HG02885 (cell line): ENCODE results near the gene PAIP2.
"Not testable (repeated sequence)": the region's sequence is repeated elsewhere in the genome, so short reads cannot be mapped to it uniquely, and the experiment has no call there.

ENCODE experiments used
- ATAC-seq: cut with Tn5 transposase; IDR thresholded peaks from one replicate; pipeline ENCODE4 v1.9.1; 2021; ENCODE audit warnings: mild to moderate bottlenecking; ENCODE audit not compliant: unreplicated experiment, poor library complexity

Gene PAIP2

DNA sequence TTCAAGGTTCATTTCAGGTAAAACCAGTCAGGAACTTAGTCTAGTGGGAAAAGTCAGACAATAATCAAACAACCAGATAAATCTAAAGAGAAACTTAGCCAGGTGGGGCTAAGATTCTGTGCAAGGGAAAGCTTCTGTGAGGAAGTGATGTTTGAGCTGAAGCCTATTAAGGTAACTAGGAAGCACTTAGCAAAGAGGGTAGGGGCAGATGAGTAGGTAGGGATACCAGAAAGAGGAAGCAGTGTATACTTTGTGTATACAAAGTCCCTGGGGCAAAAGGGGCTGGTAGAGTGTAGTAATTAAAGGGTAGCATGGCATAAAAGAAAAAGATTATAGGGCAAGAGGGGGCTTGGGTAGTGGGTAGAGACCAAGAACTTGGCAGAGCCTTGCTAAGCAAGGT is 65.9 kb downstream of the PAIP2 start:
- ATAC-seq, result no peak

DNA sequence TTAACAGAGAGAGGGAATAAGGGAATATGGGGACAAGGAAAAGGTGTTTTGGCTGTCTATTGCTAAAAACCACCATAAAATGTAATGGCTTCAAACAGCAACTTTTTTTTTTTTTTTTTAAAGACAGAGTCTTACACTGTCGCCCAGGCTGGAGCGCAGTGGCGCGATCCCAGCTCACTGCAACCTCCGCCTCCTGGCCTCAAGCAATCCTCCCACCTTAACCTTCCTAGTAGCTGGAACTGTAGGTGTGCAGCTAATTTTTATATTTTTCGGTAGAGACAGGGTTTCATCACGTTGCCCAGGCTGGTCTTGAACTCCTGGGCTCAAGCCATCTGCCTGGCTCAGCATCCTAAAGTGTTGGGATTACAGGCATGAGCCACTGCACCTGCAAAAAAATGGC is 66.5 kb downstream of the PAIP2 start:
- no peak for ATAC-seq

DNA sequence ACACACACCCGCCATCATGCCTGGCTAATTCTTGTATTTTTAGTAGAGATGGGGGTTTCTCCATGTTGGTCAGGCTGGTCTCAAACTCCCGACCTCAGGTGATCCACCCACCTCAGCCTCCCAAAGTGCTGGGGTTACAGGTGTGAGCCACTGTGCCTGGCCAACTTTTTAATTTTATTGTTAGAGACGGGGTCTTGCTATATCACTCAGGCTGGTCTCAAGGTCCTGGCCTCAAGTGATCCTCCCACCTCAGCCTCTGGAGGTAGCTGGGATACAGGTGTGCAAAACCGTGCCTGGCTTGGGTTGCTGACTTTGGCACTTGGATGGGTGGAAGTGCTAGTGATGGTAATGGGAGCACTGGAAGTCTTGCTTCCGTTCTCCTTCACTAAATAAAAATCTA is 67.5 kb downstream of the PAIP2 start:
- ATAC-seq, result not testable (repeated sequence)

DNA sequence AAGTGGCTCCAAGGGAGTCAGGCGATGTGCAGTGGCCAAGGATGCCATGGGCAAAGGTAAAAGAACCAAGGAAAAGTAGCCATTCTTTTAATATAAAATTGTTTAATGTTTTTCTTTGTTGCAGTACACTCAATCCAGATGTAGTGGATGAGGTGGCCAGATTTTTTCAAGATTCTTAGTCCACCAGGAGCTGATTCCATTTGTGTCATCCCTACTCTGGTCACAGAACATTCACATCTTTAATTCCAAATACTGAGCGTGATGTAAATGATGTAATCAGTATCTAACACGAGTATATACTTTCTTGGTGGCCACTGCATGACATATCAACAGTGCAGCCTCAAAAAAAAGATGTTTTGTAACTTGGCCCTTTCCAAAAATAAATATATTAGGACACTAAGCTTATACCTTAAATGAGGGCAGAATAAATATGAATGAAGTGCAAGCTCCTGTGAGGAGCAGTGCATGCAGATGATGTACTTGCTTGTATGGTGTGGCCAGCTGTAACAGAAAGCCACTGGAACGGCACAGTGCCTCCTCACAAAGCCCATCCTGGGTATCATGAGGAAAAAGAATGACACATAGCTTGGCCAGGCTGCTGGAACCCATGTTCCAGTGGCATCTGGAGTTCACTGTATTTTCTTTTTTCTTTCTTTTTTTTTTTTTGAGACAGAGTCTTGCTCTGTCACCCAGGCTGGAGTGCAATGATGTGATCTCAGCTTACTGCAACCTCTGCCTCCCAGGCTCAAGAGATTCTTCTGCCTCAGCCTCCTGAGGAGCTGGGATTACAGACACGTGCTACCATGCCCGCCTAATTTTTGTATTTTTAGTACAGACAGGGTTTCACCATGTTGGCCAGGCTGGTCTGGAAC is 68.7 kb downstream of the PAIP2 start:
- ATAC-seq, result no peak

DNA sequence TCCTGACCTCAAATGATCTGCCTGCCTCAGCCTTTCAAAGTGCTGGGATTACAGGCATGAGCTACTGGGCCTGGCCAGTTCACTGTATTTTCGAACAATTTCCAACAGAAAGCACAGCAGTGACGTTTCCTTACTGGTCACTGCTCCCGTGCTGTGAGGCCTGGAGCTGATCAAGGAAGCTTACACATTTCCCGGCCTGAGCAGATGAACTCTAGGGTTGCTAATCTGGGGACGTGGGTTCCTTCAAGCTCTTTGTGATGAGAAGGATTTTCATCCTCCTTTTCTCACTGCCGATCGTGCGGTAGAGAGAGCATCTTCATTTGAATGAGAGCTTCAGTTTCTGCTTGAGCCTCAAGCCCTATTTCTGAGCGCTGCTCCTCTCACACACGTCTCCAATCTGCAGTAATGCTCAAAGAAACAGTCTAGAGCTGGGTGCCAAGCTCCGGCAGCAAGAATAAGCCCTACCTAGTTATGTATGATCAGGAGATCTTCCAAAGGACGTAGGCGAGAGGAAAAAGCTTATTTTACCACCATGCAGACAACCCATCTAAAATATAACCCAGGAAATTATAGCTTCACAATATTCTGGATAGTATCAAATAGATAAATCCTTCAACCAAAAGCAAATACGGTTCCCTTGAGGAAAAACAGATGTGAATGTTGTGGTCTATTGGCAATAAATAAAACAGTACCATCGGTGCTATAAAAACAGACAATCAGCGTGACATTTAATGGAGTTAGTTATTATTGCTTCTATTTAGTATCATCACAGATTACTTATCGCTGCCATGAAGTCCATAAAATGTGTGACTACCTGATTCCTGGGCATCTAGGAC is 69.6 kb downstream of the PAIP2 start:
- ATAC-seq, result no peak

DNA sequence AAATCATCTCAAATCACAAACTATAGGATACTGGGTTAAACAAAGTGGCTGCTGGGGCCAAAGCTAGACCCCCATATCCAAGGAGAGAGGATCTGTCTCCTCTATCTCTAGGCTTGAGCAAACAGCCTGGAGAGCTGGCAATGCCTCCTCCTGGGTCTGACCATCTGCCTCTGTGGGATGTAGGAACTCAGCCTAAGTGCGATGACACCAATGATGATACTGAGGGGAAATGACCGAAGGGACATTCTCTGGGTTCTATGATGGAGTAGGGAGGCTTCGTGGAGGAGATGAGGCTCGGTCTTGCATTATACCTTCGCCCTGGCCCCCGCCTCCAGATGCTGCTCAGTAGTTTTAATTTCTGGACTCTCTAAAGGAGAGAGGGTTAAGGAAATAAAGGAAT is 71.5 kb downstream of the PAIP2 start:
- no peak for ATAC-seq

DNA sequence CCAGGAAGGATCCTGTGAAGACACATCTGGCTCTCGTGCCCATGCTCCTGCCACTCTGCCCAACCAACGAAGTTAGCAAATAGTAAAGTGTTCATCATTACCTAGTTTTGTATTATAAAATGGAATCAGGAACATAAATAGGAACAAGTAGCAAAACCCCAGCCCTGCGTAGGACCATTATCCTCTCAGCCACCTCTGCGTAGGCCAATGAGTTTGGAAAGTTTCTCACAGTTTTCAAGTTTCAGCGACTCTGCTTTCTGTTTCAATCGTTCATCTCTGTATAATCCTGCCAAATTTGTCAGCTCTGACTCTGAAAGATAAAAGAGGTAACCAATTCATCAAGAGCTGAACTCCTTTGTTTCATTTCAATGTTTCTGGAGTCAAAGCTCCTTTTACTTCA is 72.3 kb downstream of the PAIP2 start:
- peak; percentile 46 for ATAC-seq

DNA sequence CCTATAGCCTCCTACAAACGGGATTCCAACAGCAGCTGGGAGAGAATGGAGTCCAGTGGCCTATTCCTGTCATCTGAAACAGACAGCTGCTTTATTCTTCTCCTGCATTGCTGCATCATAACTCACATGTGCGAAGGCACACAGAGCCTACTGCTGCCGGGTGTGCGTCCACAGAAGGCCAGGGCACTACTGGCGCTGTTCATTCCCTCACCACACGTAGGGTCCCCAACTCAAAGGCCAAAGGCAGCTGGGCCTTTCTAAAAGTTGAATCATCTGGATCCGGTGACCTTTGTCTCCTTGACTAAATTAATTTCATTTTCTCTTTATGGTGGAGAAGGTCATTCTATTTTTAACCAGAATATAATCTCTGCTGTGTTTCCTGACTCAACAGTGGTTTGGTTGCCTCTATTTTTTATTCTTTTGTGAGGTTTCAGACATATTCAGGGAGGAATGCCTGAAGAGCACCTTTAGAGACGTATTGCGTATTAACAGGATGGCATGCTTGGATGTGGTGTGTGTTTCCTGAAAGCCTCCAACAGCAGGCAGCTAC is 73.0 kb downstream of the PAIP2 start:
- ATAC-seq, result no peak

DNA sequence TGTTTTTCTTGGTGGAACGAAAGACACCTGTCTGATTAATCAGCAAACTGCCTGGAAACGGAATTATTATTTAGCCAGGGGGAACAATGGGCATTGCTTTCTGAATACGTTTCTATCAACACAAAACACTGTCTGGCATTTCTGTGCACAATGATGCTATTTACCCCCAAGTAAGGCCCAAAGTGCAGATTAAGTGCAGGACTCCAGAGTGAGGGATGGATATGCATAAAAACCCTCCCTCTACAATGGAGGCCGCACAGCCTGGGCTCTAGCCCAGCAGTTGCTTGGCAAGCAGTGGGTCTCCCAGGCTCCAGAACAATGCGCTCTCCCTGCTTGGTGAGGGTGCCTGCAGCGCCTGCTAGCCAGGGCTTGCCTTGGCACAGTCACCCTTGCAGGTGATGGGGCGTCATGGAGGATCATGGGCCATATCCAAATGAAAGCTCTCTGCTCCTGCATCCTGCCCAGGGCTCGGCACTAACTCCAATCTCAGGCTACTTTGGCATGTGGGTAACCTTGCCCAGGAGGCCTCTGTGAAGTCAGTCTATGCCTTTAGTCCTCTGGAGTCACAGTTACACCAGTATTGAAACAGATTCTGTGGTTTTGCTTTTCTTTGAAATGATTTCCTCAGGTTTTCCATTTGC is 73.7 kb downstream of the PAIP2 start:
- no peak for ATAC-seq

DNA sequence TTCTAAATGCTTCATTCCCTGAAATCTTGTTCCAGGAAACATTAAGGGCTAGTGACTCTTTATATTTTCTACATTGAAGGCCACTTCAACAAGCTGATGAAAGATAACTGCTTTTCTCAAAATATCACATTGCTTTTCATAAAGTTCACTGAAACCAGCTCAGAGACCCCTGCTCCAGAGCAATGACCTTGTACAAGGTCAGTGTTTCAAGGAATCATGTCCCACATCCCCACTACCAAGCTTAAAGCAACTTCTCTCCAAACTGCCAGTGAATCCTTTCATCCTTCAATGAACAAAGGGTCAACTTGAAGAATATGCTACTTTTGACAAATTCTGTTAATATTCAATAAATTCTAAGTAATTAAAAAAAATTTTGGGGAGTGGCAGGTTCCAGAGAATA is 74.2 kb downstream of the PAIP2 start:
- ATAC-seq, result no peak

DNA sequence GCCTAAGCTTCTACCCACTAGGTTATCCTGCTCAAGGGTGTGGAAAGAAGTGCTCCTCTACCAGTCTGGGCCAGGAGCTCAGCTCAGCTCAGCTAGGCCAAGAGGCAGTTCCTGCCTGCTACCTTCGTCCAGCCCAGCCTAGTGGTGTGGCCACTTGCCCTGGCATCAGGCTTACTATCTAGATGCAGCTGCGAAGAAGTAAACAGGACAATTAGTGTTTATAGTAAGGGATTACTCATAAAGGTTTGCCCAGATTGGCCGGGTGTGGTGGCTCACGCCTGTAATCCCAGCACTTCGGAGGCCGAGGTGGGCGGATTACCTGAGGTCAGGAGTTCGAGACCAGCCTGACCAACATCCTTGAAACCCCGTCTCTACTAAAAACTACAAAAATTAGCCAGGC is 75.0 kb downstream of the PAIP2 start:
- ATAC-seq, result no peak

DNA sequence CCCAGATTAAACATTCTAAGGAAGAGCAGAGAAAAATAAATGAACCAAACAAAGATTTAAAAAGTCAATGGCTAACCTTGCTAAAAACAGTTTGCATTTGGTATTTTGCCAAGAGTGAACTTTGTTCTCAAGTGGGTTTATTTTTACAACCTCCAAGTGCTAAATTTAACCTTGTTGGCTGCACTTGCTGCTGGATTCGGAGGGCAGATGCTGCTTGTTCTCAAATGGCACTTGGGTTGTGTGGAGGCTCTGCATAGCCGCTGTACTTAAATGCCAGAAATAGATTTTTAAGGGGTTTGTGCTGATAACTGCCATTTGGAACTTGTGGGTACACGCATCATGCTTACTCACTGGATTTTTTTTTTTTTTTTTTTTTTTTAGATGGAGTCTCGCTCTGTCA is 75.6 kb downstream of the PAIP2 start:
- no peak for ATAC-seq

DNA sequence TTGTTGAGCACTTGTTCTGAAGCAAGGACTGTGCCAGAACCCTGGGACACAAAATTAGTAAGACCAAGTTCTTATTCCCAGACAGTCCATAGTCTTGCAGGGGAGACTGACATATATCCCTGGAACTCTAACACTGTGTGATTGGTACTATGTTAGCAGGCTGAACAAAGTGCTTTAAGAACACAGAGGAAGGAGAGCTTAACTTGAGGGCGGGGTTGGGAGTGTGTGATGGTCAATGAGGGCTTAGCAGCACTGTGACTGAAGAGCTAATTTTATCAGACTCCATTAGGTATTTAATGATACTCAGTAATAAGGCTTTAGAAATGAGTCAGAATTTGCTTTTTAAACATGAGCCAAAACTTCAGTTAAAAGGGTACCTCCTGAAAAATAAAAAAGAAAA is 77.1 kb downstream of the PAIP2 start:
- ATAC-seq, result no peak
